SK-N-MC (cell line): ENCODE data around the gene DHX36.

Experiments used
- DNase-seq: peaks from one replicate; pipeline ENCODE4 v3.0.0-alpha.2; 2011; ENCODE audit warnings: low read depth, low spot score
- H3K27ac ChIP-seq: fragments of 200-600 bp; sonication (generic); 2 replicates; pipeline ENCODE4 v1.5.1; 2016; ENCODE audit warnings: mixed run types
- H3K36me3 ChIP-seq: fragments of 200-600 bp; sonication (generic); 2 replicates; pipeline ENCODE4 v1.6.1; 2017; ENCODE audit warnings: antibody characterized with exemption, low read length, mixed read lengths; ENCODE audit not compliant: insufficient read depth
- H3K4me3 ChIP-seq: fragments of 200-600 bp; sonication (generic); 2 replicates; pipeline ENCODE4 v1.5.1; 2016
- H3K9ac ChIP-seq: fragments of 200-600 bp; sonication (generic); 2 replicates; pipeline ENCODE4 v1.8.0; 2017; ENCODE audit warnings: mixed run types, mixed read lengths; ENCODE audit not compliant: insufficient read length
- H3K9me3 ChIP-seq: fragments of 200-600 bp; sonication (generic); 2 replicates; pipeline ENCODE4 v1.6.1; 2017; ENCODE audit warnings: low read depth, mild to moderate bottlenecking, antibody characterized with exemption, low read length, moderate library complexity, mixed read lengths
- EZH2 ChIP-seq: fragments of 200-600 bp; sonication (generic); IDR thresholded peaks from one replicate; pipeline ENCODE4 v1.6.1; 2017; ENCODE audit warnings: antibody characterized with exemption
- FOXP2 ChIP-seq: optimal IDR thresholded peaks from 2 replicates; pipeline ENCODE3; 2011; ENCODE audit warnings: mild to moderate bottlenecking, moderate library complexity; ENCODE audit not compliant: insufficient read depth; ENCODE audit errors: extremely low read length, control extremely low read depth
- POLR2AphosphoS5 ChIP-seq: IDR thresholded peaks from 2 replicates; pipeline ENCODE4 v1.6.1; 2012; ENCODE audit warnings: mild to moderate bottlenecking, low read depth, low read length, borderline replicate concordance

DHX36 gene

GRCh38 chr3:154304116-154304786 is 20.0 kb downstream of the DHX36 start:
- TF ChIP-seq POLR2AphosphoS5 (no peak), EZH2 (no peak), FOXP2 (no peak)
- Histone ChIP-seq H3K27ac (no peak overlapping the region), H3K4me3 (no peak overlapping the region), H3K9ac (no peak overlapping the region), H3K36me3 (peaks cover 99% of the 10 kb centered on the region), H3K9me3 (no peaks in the 10 kb centered on the region)
- no peak for DNase-seq

- Histone ChIP-seq H3K9ac (no peak overlapping the region), H3K36me3 (peaks cover 93% of the 10 kb centered on the region), H3K9me3 (no peaks in the 10 kb centered on the region), H3K27ac (no peak overlapping the region), H3K4me3 (no peak overlapping the region)
- TF ChIP-seq FOXP2: no peak
- no peak for TF ChIP-seq EZH2
- TF ChIP-seq POLR2AphosphoS5: no peak
- no peak for DNase-seq
Measured at GRCh38 chr3:154301561-154301960, 22.7 kb downstream of the DHX36 start.

GRCh38 chr3:154294016-154294415 is 30.3 kb downstream of the DHX36 start:
- no peaks in the 10 kb centered on the region for H3K9me3 ChIP-seq
- TF ChIP-seq FOXP2: no peak
- TF ChIP-seq POLR2AphosphoS5: no peak
- no peak for TF ChIP-seq EZH2
- H3K9ac ChIP-seq: no peak overlapping the region
- peaks cover 86% of the 10 kb centered on the region for H3K36me3 ChIP-seq
- H3K27ac ChIP-seq: no peak overlapping the region
- DNase-seq: no peak
- no peak overlapping the region for H3K4me3 ChIP-seq

- H3K4me3 ChIP-seq: no peak overlapping the region
- peaks cover 93% of the 10 kb centered on the region for H3K36me3 ChIP-seq
- TF ChIP-seq EZH2 (no peak), FOXP2 (no peak), POLR2AphosphoS5 (no peak)
Measured at GRCh38 chr3:154290187-154290586, 34.1 kb downstream of the DHX36 start.

GRCh38 chr3:154285221-154285620 is 39.1 kb downstream of the DHX36 start:
- H3K36me3 ChIP-seq: peaks cover 94% of the 10 kb centered on the region
- H3K9me3 ChIP-seq: no peaks in the 10 kb centered on the region
- no peak overlapping the region for H3K4me3 ChIP-seq
- TF ChIP-seq EZH2: no peak
- TF ChIP-seq FOXP2: no peak
- no peak for TF ChIP-seq POLR2AphosphoS5
- no peak for DNase-seq
- H3K27ac ChIP-seq: no peak overlapping the region
- no peak overlapping the region for H3K9ac ChIP-seq

More at GRCh38 chr3:154290187-154290586, 34.1 kb downstream of the DHX36 start:
- Histone ChIP-seq H3K27ac (no peak overlapping the region), H3K9ac (no peak overlapping the region), H3K9me3 (no peaks in the 10 kb centered on the region)
- DNase-seq: no peak

GRCh38 chr3:154280161-154280560 is 44.1 kb downstream of the DHX36 start:
- no peak overlapping the region for H3K27ac ChIP-seq
- no peak overlapping the region for H3K9ac ChIP-seq
- no peak for DNase-seq
- no peaks in the 10 kb centered on the region for H3K9me3 ChIP-seq
- H3K36me3 ChIP-seq: peaks cover 96% of the 10 kb centered on the region
- no peak overlapping the region for H3K4me3 ChIP-seq
- TF ChIP-seq EZH2 (no peak), FOXP2 (no peak), POLR2AphosphoS5 (no peak)

- no peak for TF ChIP-seq EZH2
- TF ChIP-seq POLR2AphosphoS5: no peak
- TF ChIP-seq FOXP2: no peak
- Histone ChIP-seq H3K9ac (no peak overlapping the region), H3K4me3 (no peak overlapping the region), H3K36me3 (peaks cover 97% of the 10 kb centered on the region), H3K27ac (no peak overlapping the region), H3K9me3 (no peaks in the 10 kb centered on the region)
- no peak for DNase-seq
Measured at GRCh38 chr3:154275965-154276364, 48.3 kb downstream of the DHX36 start.

GRCh38 chr3:154275292-154275691 is 49.0 kb downstream of the DHX36 start:
- no peak overlapping the region for H3K4me3 ChIP-seq
- TF ChIP-seq FOXP2 (no peak), POLR2AphosphoS5 (no peak), EZH2 (no peak)
- no peaks in the 10 kb centered on the region for H3K9me3 ChIP-seq
- peaks cover 97% of the 10 kb centered on the region for H3K36me3 ChIP-seq
- no peak overlapping the region for H3K27ac ChIP-seq
- H3K9ac ChIP-seq: no peak overlapping the region
- no peak for DNase-seq

GRCh38 chr3:154274348-154274747 is 49.9 kb downstream of the DHX36 start:
- no peak for TF ChIP-seq POLR2AphosphoS5
- TF ChIP-seq FOXP2: no peak
- TF ChIP-seq EZH2: no peak
- Histone ChIP-seq H3K36me3 (peaks cover 97% of the 10 kb centered on the region), H3K9ac (no peak overlapping the region), H3K27ac (no peak overlapping the region), H3K4me3 (no peak overlapping the region), H3K9me3 (peaks cover 4% of the 10 kb centered on the region; the same call in 1 of the 2 replicates)
- no peak for DNase-seq

GRCh38 chr3:154273381-154273780 is 50.9 kb downstream of the DHX36 start:
- no peak overlapping the region for H3K9ac ChIP-seq
- H3K9me3 ChIP-seq: peaks cover 6% of the 10 kb centered on the region; the same call in 1 of the 2 replicates
- H3K27ac ChIP-seq: no peak overlapping the region
- TF ChIP-seq POLR2AphosphoS5: no peak
- TF ChIP-seq FOXP2: no peak
- TF ChIP-seq EZH2: no peak
- DNase-seq: no peak
- H3K4me3 ChIP-seq: no peak overlapping the region
- H3K36me3 ChIP-seq: peaks cover 97% of the 10 kb centered on the region
